AG04450 (cell line): ENCODE results near the gene CBFA2T2. TPM values are rescaled to one million over a fixed set of nuclear protein-coding genes. Genes with fewer than 3 reads are reported as not detected.

Source experiments
- CTCF ChIA-PET: fragments of 300-600, 350-600 bp; formaldehyde crosslinking; extraction: SDS; loops from one replicate; lab custom pipeline; 2022; ENCODE audit warnings: antibody characterized with exemption, inconsistent platforms; lab: Charles Lee
- POLR2A ChIA-PET: fragments of 350-600 bp; formaldehyde crosslinking; extraction: SDS; loops from one replicate; lab custom pipeline; 2021; ENCODE audit warnings: antibody characterized with exemption, inconsistent platforms; lab: Yijun Ruan, JAX
- DNase-seq: peaks from one replicate; pipeline ENCODE4 v3.0.0-alpha.2; 2011; ENCODE audit warnings: low read depth, low spot score
- H3K27ac ChIP-seq: one replicate; pipeline ENCODE4 v1.5.1; 2012; ENCODE audit warnings: low read depth, low read length, control low read depth
- H3K27me3 ChIP-seq: one replicate; pipeline ENCODE4 v1.6.0; 2012; ENCODE audit warnings: low read length; ENCODE audit not compliant: control insufficient read depth, insufficient read depth
- H3K4me3 ChIP-seq: 2 replicates; pipeline ENCODE4 v1.5.1; 2011; ENCODE audit warnings: mild to moderate bottlenecking, low read depth, low read length, control low read depth
- H3K9me3 ChIP-seq: 2 replicates; pipeline ENCODE4 v1.5.1; 2012; ENCODE audit warnings: low read length; ENCODE audit not compliant: control insufficient read depth, insufficient read depth
- polyA plus RNA-seq: library from polyadenylated mRNA; depleted of rRNA; stranded (reverse); fragments of >200 nt; gene quantifications from 2 replicates; pipeline ENCODE4 v1.2.3, GENCODE V29; 2011
- TF ChIP-seq, protein P1 (sequence below): IDR thresholded peaks from 2 replicates; pipeline ENCODE4 v1.5.1; 2011; ENCODE audit warnings: low read depth, low read length, control low read depth, inconsistent platforms

Gene CBFA2T2
- polyA plus RNA-seq, 1 experiment, result 11.3 TPM

GRCh38 chr20:33563788-33564187 lies 73.9 kb downstream of the CBFA2T2 start:
- CTCF ChIA-PET, result no interaction called here
- H3K27ac ChIP-seq, result no peak overlapping the region
- TF ChIP-seq, protein P1, sequence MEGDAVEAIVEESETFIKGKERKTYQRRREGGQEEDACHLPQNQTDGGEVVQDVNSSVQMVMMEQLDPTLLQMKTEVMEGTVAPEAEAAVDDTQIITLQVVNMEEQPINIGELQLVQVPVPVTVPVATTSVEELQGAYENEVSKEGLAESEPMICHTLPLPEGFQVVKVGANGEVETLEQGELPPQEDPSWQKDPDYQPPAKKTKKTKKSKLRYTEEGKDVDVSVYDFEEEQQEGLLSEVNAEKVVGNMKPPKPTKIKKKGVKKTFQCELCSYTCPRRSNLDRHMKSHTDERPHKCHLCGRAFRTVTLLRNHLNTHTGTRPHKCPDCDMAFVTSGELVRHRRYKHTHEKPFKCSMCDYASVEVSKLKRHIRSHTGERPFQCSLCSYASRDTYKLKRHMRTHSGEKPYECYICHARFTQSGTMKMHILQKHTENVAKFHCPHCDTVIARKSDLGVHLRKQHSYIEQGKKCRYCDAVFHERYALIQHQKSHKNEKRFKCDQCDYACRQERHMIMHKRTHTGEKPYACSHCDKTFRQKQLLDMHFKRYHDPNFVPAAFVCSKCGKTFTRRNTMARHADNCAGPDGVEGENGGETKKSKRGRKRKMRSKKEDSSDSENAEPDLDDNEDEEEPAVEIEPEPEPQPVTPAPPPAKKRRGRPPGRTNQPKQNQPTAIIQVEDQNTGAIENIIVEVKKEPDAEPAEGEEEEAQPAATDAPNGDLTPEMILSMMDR, result no peak
- H3K9me3 ChIP-seq, result no peaks in the 10 kb centered on the region
- POLR2A ChIA-PET, result no interaction called here
- no peak overlapping the region for H3K4me3 ChIP-seq
- DNase-seq, result no peak
- H3K27me3 ChIP-seq, result no peaks in the 10 kb centered on the region

- Histone ChIP-seq H3K27ac (no peak overlapping the region), H3K4me3 (no peak overlapping the region), H3K27me3 (no peaks in the 10 kb centered on the region), H3K9me3 (no peaks in the 10 kb centered on the region)
- ChIA-PET CTCF (interaction anchor here (0.7 kb wide), 1 partner anchor 37 kb away, joined by 3 read pairs; no protein-coding TSS in a partner anchor), POLR2A (no interaction called here)
- TF ChIP-seq, protein P1, result no peak
- DNase-seq, result no peak
Observed at GRCh38 chr20:33566781-33567603, 77.1 kb downstream of the CBFA2T2 start.

DNA sequence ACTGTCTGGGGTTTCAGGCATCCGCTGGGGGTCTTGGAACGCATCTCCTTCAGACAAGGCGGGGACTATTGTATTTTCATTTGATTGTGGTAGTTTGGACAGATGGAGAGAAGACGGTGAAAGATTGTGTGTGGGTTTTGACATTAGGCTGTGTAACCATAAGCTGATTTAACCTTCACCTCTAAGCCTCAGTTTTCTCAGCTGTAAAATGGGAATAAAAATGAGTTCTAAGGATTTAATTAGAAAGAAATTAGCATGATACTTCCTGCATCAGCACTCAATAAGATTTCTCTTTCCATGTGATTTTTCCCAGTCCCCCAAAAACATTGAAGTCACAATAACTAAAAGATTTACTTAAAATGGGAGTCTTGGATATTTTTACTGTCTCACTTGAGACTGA lies 78.1 kb downstream of the CBFA2T2 start:
- H3K4me3 ChIP-seq, result no peak overlapping the region
- no peaks in the 10 kb centered on the region for H3K9me3 ChIP-seq
- CTCF ChIA-PET, result interaction anchor here (0.7 kb wide), 1 partner anchor 36 kb away, joined by 3 read pairs; no protein-coding TSS in a partner anchor
- H3K27ac ChIP-seq, result no peak overlapping the region
- POLR2A ChIA-PET, result interaction anchor here (0.6 kb wide), 1 partner anchor 1271 kb away, joined by 3 read pairs; no protein-coding TSS in a partner anchor
- H3K27me3 ChIP-seq, result no peaks in the 10 kb centered on the region
- no peak for DNase-seq
- TF ChIP-seq, protein P1, result no peak

- Histone ChIP-seq H3K27me3 (no peaks in the 10 kb centered on the region), H3K27ac (no peak overlapping the region), H3K4me3 (no peak overlapping the region), H3K9me3 (no peaks in the 10 kb centered on the region)
- TF ChIP-seq, protein P1, result no peak
- DNase-seq, result no peak
- CTCF ChIA-PET, result no interaction called here
- POLR2A ChIA-PET, result no interaction called here
Observed at GRCh38 chr20:33568378-33568777, 78.5 kb downstream of the CBFA2T2 start.
